Lower leg skin (tissue), 3 donors: Measurements from ENCODE around the gene EEFSEC.

Experiments used
- POLR2A ChIP-seq, 2 donors: fragments of 450-650 bp; IDR thresholded peaks; one replicate each; pipeline ENCODE4 v1.6.1; 2016 to 2017; ENCODE audit warnings: antibody characterized with exemption in 2 of 2, mild to moderate bottlenecking in 1 of 2, moderate library complexity in 1 of 2
- TF ChIP-seq, protein P1 (sequence below), 3 donors: fragments of 450-650 bp; IDR thresholded peaks; one replicate each; pipeline ENCODE4 v1.5.1; 2016; ENCODE audit warnings: antibody characterized with exemption in 3 of 3, mild to moderate bottlenecking in 3 of 3, moderate library complexity in 2 of 3

DNA sequence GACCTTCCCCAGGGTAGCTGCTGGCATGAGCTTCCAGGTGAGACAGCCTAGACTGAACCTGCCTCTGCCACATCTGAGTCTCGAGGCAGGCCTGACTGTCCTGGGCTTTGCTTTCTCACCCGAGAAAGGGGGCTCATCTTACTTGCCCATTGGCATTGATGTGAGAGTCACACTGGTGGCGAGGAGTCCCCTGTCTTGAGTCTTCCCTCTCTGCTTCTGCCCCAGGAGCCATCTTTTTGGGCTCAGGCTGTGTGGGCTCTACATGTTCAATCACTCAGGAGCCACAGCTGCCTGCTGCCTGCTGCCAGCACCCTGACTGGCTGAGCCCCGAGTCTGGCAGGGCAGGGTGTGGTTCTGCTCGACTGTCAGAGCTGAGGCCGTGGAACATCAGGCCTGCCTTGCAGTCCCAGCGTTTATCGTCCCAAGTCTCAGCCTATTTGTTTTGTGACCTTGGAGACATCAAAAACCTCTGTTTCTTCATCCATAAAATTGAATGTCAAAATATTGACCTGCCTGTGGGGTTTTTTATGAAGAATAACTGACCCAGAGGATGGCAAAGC, 180.9 kb downstream of the EEFSEC start:
- TF ChIP-seq, protein P1, sequence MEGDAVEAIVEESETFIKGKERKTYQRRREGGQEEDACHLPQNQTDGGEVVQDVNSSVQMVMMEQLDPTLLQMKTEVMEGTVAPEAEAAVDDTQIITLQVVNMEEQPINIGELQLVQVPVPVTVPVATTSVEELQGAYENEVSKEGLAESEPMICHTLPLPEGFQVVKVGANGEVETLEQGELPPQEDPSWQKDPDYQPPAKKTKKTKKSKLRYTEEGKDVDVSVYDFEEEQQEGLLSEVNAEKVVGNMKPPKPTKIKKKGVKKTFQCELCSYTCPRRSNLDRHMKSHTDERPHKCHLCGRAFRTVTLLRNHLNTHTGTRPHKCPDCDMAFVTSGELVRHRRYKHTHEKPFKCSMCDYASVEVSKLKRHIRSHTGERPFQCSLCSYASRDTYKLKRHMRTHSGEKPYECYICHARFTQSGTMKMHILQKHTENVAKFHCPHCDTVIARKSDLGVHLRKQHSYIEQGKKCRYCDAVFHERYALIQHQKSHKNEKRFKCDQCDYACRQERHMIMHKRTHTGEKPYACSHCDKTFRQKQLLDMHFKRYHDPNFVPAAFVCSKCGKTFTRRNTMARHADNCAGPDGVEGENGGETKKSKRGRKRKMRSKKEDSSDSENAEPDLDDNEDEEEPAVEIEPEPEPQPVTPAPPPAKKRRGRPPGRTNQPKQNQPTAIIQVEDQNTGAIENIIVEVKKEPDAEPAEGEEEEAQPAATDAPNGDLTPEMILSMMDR (IDR thresholded peaks at IDR 0.05): no peak
- no peak for TF ChIP-seq POLR2A (IDR thresholded peaks at IDR 0.05)
